Lower leg skin (tissue), 4 donors: ENCODE results near the gene PGPEP1. TPM values are rescaled to one million over a fixed set of nuclear protein-coding genes. Genes with fewer than 3 reads are reported as not detected.
A peak's percentile ranks its signal among the peaks of the same experiment; 100 is the strongest.

Experiments used
- DNase-seq, 2 donors: peaks; one replicate each; pipeline ENCODE4 v3.0.0-alpha.2; 2019; ENCODE audit warnings: low spot score in 2 of 2
- H3K4me3 ChIP-seq: fragments of 200-600 bp; sonication (generic); 2 replicates; pipeline ENCODE4 v1.5.1; 2017; ENCODE audit warnings: mild to moderate bottlenecking, low read depth; ENCODE audit not compliant: poor library complexity, severe bottlenecking
- POLR2A ChIP-seq, 2 donors: fragments of 450-650 bp; IDR thresholded peaks; one replicate each; pipeline ENCODE4 v1.6.1; 2016 to 2017; ENCODE audit warnings: antibody characterized with exemption in 2 of 2, mild to moderate bottlenecking in 1 of 2, moderate library complexity in 1 of 2
- WGBS, 2 donors: methylation state at CpG; one replicate each; pipeline ENCODE4 v1.1.5; 2018; 5-methylcytosine and 5-hydroxymethylcytosine counted together
- intact Hi-C: fragments of 100-400 bp; cut with DNase I; formaldehyde crosslinking; loops from one replicate; pipeline ENCODE4 v1.15.0; 2023; ENCODE audit warnings: low total_unique reads
- total RNA-seq, 4 donors: library from RNA; depleted of rRNA; stranded (reverse); fragments of >200 nt; gene quantifications; one replicate each; pipeline ENCODE4 v1.1.0, GENCODE V29; 2016
- TF ChIP-seq, protein P1 (sequence below), 3 donors: fragments of 450-650 bp; IDR thresholded peaks; one replicate each; pipeline ENCODE4 v1.5.1; 2016; ENCODE audit warnings: antibody characterized with exemption in 3 of 3, mild to moderate bottlenecking in 3 of 3, moderate library complexity in 2 of 3

The PGPEP1 gene
- total RNA-seq, 4 donors from 2014 or later: 2.4 to 7.1 (median 4.8) TPM

- intact Hi-C loops: no loop called here
- no peak for DNase-seq
- TF ChIP-seq, protein P1, sequence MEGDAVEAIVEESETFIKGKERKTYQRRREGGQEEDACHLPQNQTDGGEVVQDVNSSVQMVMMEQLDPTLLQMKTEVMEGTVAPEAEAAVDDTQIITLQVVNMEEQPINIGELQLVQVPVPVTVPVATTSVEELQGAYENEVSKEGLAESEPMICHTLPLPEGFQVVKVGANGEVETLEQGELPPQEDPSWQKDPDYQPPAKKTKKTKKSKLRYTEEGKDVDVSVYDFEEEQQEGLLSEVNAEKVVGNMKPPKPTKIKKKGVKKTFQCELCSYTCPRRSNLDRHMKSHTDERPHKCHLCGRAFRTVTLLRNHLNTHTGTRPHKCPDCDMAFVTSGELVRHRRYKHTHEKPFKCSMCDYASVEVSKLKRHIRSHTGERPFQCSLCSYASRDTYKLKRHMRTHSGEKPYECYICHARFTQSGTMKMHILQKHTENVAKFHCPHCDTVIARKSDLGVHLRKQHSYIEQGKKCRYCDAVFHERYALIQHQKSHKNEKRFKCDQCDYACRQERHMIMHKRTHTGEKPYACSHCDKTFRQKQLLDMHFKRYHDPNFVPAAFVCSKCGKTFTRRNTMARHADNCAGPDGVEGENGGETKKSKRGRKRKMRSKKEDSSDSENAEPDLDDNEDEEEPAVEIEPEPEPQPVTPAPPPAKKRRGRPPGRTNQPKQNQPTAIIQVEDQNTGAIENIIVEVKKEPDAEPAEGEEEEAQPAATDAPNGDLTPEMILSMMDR (IDR thresholded peaks at IDR 0.05): no peak
- no peak for TF ChIP-seq POLR2A (IDR thresholded peaks at IDR 0.05)
- WGBS, 2 donors: 73 to 77% methylated on average over 8 of the region's 9 CpGs
- H3K4me3 ChIP-seq: no peak overlapping the region
These were observed 51.2 kb downstream of the PGPEP1 start for GRCh38 chr19:18391509-18392075.

- no peak overlapping the region for H3K4me3 ChIP-seq
- intact Hi-C loops: no loop called here
- peak; percentile 59 to 90 for DNase-seq
- 64 to 67% methylated on average over 11 of the region's 11 CpGs for WGBS, 2 donors
- TF ChIP-seq, protein P1 (IDR thresholded peaks at IDR 0.05): no peak
- no peak for TF ChIP-seq POLR2A (IDR thresholded peaks at IDR 0.05)
These were observed 52.0 kb downstream of the PGPEP1 start for GRCh38 chr19:18392417-18392816.

DNA sequence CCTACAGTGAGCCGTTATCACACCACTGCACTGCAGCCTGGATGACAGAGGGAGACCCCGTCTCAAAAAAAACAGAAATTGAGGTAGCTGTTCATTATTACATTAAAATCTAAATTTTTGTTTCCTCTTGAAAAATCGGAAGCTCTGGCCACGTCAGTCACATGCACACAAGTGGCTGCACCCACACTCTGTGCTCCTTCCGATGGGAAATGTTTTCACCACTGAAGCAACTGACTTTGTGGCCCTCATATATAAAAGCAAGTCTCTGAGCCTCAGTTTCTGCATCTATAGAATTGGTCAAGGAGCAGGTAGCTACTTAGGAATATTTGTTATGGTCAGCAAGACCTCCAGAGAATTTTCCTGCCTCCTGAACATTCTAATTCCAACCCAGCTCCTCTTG lies 52.5 kb downstream of the PGPEP1 start:
- intact Hi-C loops: no loop called here
- no peak for DNase-seq
- no peak overlapping the region for H3K4me3 ChIP-seq
- TF ChIP-seq POLR2A (IDR thresholded peaks at IDR 0.05): no peak
- TF ChIP-seq, protein P1 (IDR thresholded peaks at IDR 0.05): no peak
- WGBS, 2 donors: 61 to 81% methylated on average over 5 of the region's 5 CpGs

DNA sequence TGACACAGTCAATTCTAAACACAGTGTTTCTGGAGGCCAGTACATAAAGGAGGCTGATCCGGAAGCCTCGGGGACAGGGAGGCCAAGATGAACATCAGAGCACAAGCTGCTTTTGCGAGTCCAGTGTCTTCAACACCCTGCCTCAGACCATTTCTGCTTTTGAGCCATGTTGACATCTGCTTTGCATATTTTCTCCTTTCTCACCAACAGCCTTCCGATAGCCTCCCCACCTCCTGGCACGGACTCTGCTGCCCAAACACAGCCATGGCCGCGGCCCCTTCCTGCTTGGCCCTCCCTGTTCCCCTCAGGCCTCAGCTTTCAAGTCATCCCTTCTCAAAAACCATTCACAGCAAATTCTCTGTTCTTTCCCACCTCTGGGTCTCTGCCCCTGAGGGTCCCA lies 53.4 kb downstream of the PGPEP1 start:
- no peak for DNase-seq
- WGBS, 2 donors: 49 to 50% methylated on average over 7 of the region's 7 CpGs
- H3K4me3 ChIP-seq: no peak overlapping the region
- no peak for TF ChIP-seq POLR2A (IDR thresholded peaks at IDR 0.05)
- TF ChIP-seq, protein P1 (IDR thresholded peaks at IDR 0.05): no peak
- intact Hi-C loops: no loop called here

GRCh38 chr19:18396471-18397241 lies 56.3 kb downstream of the PGPEP1 start:
- H3K4me3 ChIP-seq: peak overlapping the region; percentile 4
- TF ChIP-seq, protein P1 (IDR thresholded peaks at IDR 0.05): no peak
- no peak for TF ChIP-seq POLR2A (IDR thresholded peaks at IDR 0.05)
- intact Hi-C loops: no loop called here
- 61 to 76% methylated on average over 20 to 33 of the region's 37 CpGs for whole genome bisulfite sequencing, 2 donors
- no peak for DNase-seq
